ENCODE results near the gene C10orf71. TPM values are rescaled to one million over a fixed set of nuclear protein-coding genes. Genes with fewer than 3 reads are reported as not detected.

Gene C10orf71
- polyA plus RNA-seq, 2 of the 4 experiments (the other 2 are of a cell fraction): not detected

DNA sequence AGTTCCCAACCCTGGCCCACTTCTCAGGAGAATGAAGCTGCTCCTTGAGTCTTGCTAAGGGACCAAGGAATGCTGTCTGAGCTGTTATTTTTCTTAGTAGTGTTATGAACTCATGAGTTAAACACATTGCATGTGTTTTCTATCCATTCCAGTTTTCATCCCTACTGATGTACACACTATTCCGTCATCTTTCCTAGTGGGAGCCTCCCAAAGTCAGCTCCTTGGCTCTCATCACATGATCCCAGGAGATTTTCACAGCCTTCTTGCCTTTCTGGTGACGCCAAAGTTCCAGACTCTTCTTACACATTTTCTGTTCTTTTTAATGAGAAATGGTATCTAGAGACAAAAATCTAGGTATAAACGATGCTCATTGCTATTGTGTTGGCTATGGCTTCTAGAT is 8.4 kb upstream of the C10orf71 start:
- ATAC-seq (no peak), DNase-seq (ENCODE audit: low read depth in 1 of 2, low spot score in 1 of 2) (no peak), FAIRE-seq (no peak)
- 16% methylated on average over 3 of the region's 3 CpGs for WGBS (ENCODE audit: missing lambda C conversion rate)
- Histone ChIP-seq H3K4me2 (no peak overlapping the region), H3K4me3 (no peak overlapping the region), H3K27ac (no peak overlapping the region), H3K9me3 (no peaks in the 10 kb centered on the region), H3K4me1 (no peaks in the 10 kb centered on the region)
- TF ChIP-seq KDM1A (IDR thresholded peaks at IDR 0.05; ENCODE audit: low read depth) (no peak), TP53 (CRISPR knock-in tag; IDR thresholded peaks at IDR 0.05) (no peak), CHD4 (IDR thresholded peaks at IDR 0.05; ENCODE audit: borderline replicate concordance) (no peak), HOXB13 (CRISPR knock-in tag; IDR thresholded peaks at IDR 0.05; ENCODE audit: low read depth) (no peak), RARB (CRISPR knock-in tag; IDR thresholded peaks at IDR 0.05) (no peak), SREBF2 (IDR thresholded peaks at IDR 0.05) (no peak), RNF2 (IDR thresholded peaks at IDR 0.05; ENCODE audit: borderline replicate concordance, low read depth) (no peak), JUNB (IDR thresholded peaks at IDR 0.05) (no peak), KDM5A (IDR thresholded peaks at IDR 0.05) (no peak), FOXS1 (CRISPR knock-in tag; IDR thresholded peaks at IDR 0.05) (no peak), GATA3 (IDR thresholded peaks at IDR 0.05; ENCODE audit: borderline replicate concordance) (no peak), ESRRA (IDR thresholded peaks at IDR 0.05; ENCODE audit: borderline replicate concordance, low read length) (no peak), RFX5 (IDR thresholded peaks at IDR 0.05) (no peak), BCL3 (IDR thresholded peaks at IDR 0.05) (no peak), SMC3 (IDR thresholded peaks at IDR 0.05) (no peak), NFE2L2 (conservative IDR thresholded peaks at IDR 0.05; ENCODE audit: low read length) (no peak), FOSL2 (IDR thresholded peaks at IDR 0.05) (no peak), FOSL2 (CRISPR knock-in tag; IDR thresholded peaks at IDR 0.05) (no peak)
- TF ChIP-seq, protein P1, sequence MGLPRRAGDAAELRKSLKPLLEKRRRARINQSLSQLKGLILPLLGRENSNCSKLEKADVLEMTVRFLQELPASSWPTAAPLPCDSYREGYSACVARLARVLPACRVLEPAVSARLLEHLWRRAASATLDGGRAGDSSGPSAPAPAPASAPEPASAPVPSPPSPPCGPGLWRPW (IDR thresholded peaks at IDR 0.05): no peak
- TF ChIP-seq, protein P2, sequence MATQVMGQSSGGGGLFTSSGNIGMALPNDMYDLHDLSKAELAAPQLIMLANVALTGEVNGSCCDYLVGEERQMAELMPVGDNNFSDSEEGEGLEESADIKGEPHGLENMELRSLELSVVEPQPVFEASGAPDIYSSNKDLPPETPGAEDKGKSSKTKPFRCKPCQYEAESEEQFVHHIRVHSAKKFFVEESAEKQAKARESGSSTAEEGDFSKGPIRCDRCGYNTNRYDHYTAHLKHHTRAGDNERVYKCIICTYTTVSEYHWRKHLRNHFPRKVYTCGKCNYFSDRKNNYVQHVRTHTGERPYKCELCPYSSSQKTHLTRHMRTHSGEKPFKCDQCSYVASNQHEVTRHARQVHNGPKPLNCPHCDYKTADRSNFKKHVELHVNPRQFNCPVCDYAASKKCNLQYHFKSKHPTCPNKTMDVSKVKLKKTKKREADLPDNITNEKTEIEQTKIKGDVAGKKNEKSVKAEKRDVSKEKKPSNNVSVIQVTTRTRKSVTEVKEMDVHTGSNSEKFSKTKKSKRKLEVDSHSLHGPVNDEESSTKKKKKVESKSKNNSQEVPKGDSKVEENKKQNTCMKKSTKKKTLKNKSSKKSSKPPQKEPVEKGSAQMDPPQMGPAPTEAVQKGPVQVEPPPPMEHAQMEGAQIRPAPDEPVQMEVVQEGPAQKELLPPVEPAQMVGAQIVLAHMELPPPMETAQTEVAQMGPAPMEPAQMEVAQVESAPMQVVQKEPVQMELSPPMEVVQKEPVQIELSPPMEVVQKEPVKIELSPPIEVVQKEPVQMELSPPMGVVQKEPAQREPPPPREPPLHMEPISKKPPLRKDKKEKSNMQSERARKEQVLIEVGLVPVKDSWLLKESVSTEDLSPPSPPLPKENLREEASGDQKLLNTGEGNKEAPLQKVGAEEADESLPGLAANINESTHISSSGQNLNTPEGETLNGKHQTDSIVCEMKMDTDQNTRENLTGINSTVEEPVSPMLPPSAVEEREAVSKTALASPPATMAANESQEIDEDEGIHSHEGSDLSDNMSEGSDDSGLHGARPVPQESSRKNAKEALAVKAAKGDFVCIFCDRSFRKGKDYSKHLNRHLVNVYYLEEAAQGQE (IDR thresholded peaks at IDR 0.05): no peak
- TF ChIP-seq, protein P3, sequence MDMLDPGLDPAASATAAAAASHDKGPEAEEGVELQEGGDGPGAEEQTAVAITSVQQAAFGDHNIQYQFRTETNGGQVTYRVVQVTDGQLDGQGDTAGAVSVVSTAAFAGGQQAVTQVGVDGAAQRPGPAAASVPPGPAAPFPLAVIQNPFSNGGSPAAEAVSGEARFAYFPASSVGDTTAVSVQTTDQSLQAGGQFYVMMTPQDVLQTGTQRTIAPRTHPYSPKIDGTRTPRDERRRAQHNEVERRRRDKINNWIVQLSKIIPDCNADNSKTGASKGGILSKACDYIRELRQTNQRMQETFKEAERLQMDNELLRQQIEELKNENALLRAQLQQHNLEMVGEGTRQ (IDR thresholded peaks at IDR 0.05): no peak
- ChIA-PET CTCF (interaction anchor here (1.4 kb wide), 1 partner anchor 9 kb away, joined by 3 read pairs; no protein-coding TSS in a partner anchor), POLR2A (no interaction called here)

- DNase-seq (ENCODE audit: low read depth in 1 of 2, low spot score in 1 of 2) (no peak), FAIRE-seq (no peak), ATAC-seq (no peak)
- CTCF ChIA-PET: no interaction called here
- H3K4me2 ChIP-seq: no peak overlapping the region
- no peaks in the 10 kb centered on the region for H3K4me1 ChIP-seq
- POLR2A ChIA-PET: no interaction called here
- WGBS (ENCODE audit: missing lambda C conversion rate): 7% methylated on average over 6 of the region's 6 CpGs
- H3K27ac ChIP-seq: no peak overlapping the region
- H3K4me3 ChIP-seq: no peak overlapping the region
- H3K9me3 ChIP-seq: no peaks in the 10 kb centered on the region
- TF ChIP-seq EHMT2 (IDR thresholded peaks at IDR 0.05; ENCODE audit: low read depth): no peak
- TF ChIP-seq CBX2 (IDR thresholded peaks at IDR 0.05; ENCODE audit: borderline replicate concordance, low read depth): no peak
- TF ChIP-seq, protein P4, sequence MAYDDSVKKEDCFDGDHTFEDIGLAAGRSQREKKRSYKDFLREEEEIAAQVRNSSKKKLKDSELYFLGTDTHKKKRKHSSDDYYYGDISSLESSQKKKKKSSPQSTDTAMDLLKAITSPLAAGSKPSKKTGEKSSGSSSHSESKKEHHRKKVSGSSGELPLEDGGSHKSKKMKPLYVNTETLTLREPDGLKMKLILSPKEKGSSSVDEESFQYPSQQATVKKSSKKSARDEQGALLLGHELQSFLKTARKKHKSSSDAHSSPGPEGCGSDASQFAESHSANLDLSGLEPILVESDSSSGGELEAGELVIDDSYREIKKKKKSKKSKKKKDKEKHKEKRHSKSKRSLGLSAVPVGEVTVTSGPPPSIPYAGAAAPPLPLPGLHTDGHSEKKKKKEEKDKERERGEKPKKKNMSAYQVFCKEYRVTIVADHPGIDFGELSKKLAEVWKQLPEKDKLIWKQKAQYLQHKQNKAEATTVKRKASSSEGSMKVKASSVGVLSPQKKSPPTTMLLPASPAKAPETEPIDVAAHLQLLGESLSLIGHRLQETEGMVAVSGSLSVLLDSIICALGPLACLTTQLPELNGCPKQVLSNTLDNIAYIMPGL (CRISPR knock-in tag; IDR thresholded peaks at IDR 0.05; ENCODE audit: borderline replicate concordance): no peak
- TF ChIP-seq MYC (IDR thresholded peaks at IDR 0.05; ENCODE audit: borderline replicate concordance, low read length): no peak
- no peak for TF ChIP-seq ZC3H11A (IDR thresholded peaks at IDR 0.05)
- no peak for TF ChIP-seq MAZ (IDR thresholded peaks at IDR 0.05; ENCODE audit: borderline replicate concordance, low read depth, low read length)
- no peak for TF ChIP-seq ELK1 (IDR thresholded peaks at IDR 0.05; ENCODE audit: low read depth, low read length)
- no peak for TF ChIP-seq CEBPB (IDR thresholded peaks at IDR 0.05)
- TF ChIP-seq RARB (CRISPR knock-in tag; IDR thresholded peaks at IDR 0.05): no peak
Observed at GRCh38 chr10:49292565-49293207, 6.3 kb upstream of the C10orf71 start.

Measured in A549 (cell line).